Measurements from ENCODE around the gene CADM2.

Gene CADM2

DNA sequence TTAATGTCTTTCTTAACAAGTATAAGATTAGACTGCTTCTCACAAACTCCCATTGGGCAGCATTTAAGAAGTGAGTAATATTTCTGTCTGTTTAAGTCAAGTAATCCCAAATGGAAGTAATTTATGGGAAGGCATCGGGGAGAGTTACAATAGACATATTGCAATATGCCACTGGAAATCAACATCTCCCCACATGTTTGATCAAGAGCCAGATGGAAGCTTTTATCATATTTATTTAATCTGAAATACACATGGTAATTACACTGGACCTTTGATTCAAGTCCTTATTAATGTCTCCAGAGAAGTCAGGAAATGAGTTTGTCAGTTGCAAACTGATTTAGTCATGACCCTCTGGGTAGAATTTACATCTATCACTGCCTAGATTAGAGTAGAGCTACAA is 1088.4 kb downstream of the CADM2 start:
- H3K4me3 ChIP-seq = no peak overlapping the region
- no peak for DNase-seq (ENCODE audit: low spot score)
- no peak for TF ChIP-seq CTCF (IDR thresholded peaks at IDR 0.05)
- H3K27ac ChIP-seq = no peak overlapping the region

DNA sequence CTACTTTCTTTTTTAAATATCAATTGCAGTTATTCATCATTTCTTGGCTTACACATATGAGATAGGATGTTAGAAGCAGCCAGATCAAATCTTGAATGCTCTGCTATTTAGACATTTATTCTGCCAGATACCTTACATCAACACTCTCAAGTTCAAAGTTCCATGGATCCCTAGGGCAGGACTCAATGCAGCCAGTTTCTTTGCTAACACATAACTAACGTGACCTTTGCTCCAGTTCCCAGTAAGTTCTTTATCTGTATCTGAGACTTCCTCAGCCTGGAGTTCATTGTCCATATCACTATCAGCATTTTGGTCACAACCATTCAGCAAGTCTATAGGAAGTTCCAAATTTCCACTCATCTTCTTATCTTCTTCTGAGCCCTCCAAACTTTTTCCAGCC is 1092.3 kb downstream of the CADM2 start:
- no peak for TF ChIP-seq CTCF (IDR thresholded peaks at IDR 0.05)
- no peak for DNase-seq (ENCODE audit: low spot score)
- Histone ChIP-seq H3K4me3 (no peak overlapping the region), H3K27ac (no peak overlapping the region)

GRCh38 chr3:86056032-86056431 is 1097.2 kb downstream of the CADM2 start:
- no peak for DNase-seq (ENCODE audit: low spot score)
- no peak overlapping the region for H3K4me3 ChIP-seq
- no peak overlapping the region for H3K27ac ChIP-seq
- TF ChIP-seq CTCF (IDR thresholded peaks at IDR 0.05) = no peak

DNA sequence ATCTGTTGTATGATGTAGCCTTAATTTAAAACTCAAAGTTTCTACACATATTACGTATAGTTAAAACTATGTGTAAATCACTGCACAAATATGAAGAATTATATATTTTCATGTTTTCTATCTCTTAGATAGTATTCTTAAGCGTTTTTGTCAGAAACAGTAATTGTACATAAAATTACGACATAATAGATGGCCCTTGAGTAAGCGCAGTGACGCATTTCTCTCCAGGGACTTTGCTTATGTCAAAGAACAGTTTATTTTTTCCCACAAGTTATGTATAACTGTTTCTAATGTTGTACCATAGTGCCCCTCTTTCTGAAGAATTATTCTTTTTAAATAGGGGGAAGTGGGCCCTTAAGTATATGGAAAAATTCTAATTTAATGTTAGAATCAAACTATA is 1098.2 kb downstream of the CADM2 start:
- H3K4me3 ChIP-seq = no peak overlapping the region
- TF ChIP-seq CTCF (IDR thresholded peaks at IDR 0.05) = no peak
- DNase-seq (ENCODE audit: low spot score) = no peak
- H3K27ac ChIP-seq = no peak overlapping the region

- no peak for TF ChIP-seq CTCF (IDR thresholded peaks at IDR 0.05)
- H3K27ac ChIP-seq = no peak overlapping the region
- no peak overlapping the region for H3K4me3 ChIP-seq
- DNase-seq (ENCODE audit: low spot score) = no peak
Observed at GRCh38 chr3:86073799-86074198, 1115.0 kb downstream of the CADM2 start.

GRCh38 chr3:86087160-86087871 is 1128.5 kb downstream of the CADM2 start:
- TF ChIP-seq CTCF (IDR thresholded peaks at IDR 0.05) = no peak
- Histone ChIP-seq H3K27ac (no peak overlapping the region), H3K4me3 (no peak overlapping the region)
- no peak for DNase-seq (ENCODE audit: low spot score)

- no peak overlapping the region for H3K4me3 ChIP-seq
- no peak for TF ChIP-seq CTCF (IDR thresholded peaks at IDR 0.05)
- no peak overlapping the region for H3K27ac ChIP-seq
- DNase-seq (ENCODE audit: low spot score) = no peak
Observed at GRCh38 chr3:86104154-86104553, 1145.4 kb downstream of the CADM2 start.

Data from coronary artery (tissue), 2 donors.